ENCODE results near the gene HOMEZ.
"Not testable (repeated sequence)": the region's sequence is repeated elsewhere in the genome, so short reads cannot be mapped to it uniquely, and the experiment has no call there.

The HOMEZ gene

GRCh38 chr14:23286020-23286901, at the start of gene HOMEZ:
HOMEZ (minus strand) TSS chr14:23286132; CDS start chr14:23285952, 180 bp downstream.
- DNase-seq (ENCODE audit: low spot score), result peak; percentile 97

GRCh38 chr14:23335623-23336022, 49.7 kb upstream of the HOMEZ start:
- no peak for DNase-seq (ENCODE audit: low spot score)

- DNase-seq (ENCODE audit: low spot score), result peak; percentile 84
These were observed 42.2 kb upstream of the HOMEZ start for GRCh38 chr14:23327947-23328744.

- DNase-seq (ENCODE audit: low spot score), result no peak
These were observed 40.8 kb upstream of the HOMEZ start for GRCh38 chr14:23326491-23327332.

GRCh38 chr14:23325746-23326145, 39.8 kb upstream of the HOMEZ start:
- not testable (repeated sequence) for DNase-seq (ENCODE audit: low spot score)

GRCh38 chr14:23324993-23325392, 39.1 kb upstream of the HOMEZ start:
- DNase-seq (ENCODE audit: low spot score), result no peak

- no peak for DNase-seq (ENCODE audit: low spot score)
These were observed 38.5 kb upstream of the HOMEZ start for GRCh38 chr14:23324455-23324846.

GRCh38 chr14:23323838-23324454, 38.0 kb upstream of the HOMEZ start:
- DNase-seq (ENCODE audit: low spot score), result no peak

- DNase-seq (ENCODE audit: low spot score), result no peak
These were observed 36.9 kb upstream of the HOMEZ start for GRCh38 chr14:23322568-23323517.

GRCh38 chr14:23321572-23322547, 35.9 kb upstream of the HOMEZ start:
- DNase-seq (ENCODE audit: low spot score), result peak; percentile 63

GRCh38 chr14:23320584-23321571, 34.9 kb upstream of the HOMEZ start, which contains the start of gene PABPN1:
PABPN1 (plus strand) TSS chr14:23321457; CDS start chr14:23321470, 13 bp downstream.
- peak; percentile 100 for DNase-seq (ENCODE audit: low spot score)

GRCh38 chr14:23319746-23320583, 34.0 kb upstream of the HOMEZ start:
- no peak for DNase-seq (ENCODE audit: low spot score)

- DNase-seq (ENCODE audit: low spot score), result no peak
These were observed 30.4 kb upstream of the HOMEZ start for GRCh38 chr14:23316300-23316699.

GRCh38 chr14:23310546-23310945, 24.6 kb upstream of the HOMEZ start:
- DNase-seq (ENCODE audit: low spot score), result no peak

GRCh38 chr14:23308721-23309445, 23.0 kb upstream of the HOMEZ start:
- DNase-seq (ENCODE audit: low spot score), result no peak
